ENCODE data around the gene CNKSR2.

The CNKSR2 gene

DNA sequence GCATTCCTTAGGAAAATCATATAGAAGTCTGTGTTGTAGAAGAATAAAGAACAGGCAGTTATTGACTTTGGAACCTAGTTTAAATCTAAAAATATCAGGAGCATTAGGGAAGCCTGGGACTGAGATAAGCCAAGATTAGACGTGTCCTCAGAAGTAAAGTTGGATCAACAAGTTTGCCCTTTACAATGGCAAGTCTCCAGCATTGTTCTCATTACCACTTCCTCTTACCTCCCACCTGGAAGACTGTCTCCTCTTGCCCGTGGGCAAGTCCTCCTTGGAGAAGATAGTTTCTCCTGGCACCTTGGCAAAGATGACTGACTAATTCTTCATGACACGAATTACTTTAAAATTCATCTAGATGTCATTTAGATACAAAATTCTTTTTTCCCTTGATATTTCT, 37.8 kb downstream of the CNKSR2 start:
- Histone ChIP-seq H4K20me1 (ENCODE audit: insufficient read depth, low read length) (no peaks in the 10 kb centered on the region), H3F3A (ENCODE audit: insufficient read depth, low read length) (no peaks in the 10 kb centered on the region), H3K27ac (ENCODE audit: low read length) (no peak overlapping the region), H3K9ac (ENCODE audit: low read length) (no peak overlapping the region), H3K9me2 (replicated peaks; ENCODE audit: insufficient read depth, low read length) (no peaks in the 10 kb centered on the region), H3K79me2 (ENCODE audit: low read length) (no peaks in the 10 kb centered on the region), H2AFZ (ENCODE audit: low read length) (no peak overlapping the region), H3K36me3 (replicated peaks; ENCODE audit: insufficient read depth, low read length) (no peaks in the 10 kb centered on the region), H3K4me2 (ENCODE audit: low read depth, low read length) (no peak overlapping the region), H3K4me3 (ENCODE audit: low read length) (no peak overlapping the region), H3K27me3 (replicated peaks; ENCODE audit: insufficient read depth, low read length) (no peaks in the 10 kb centered on the region), H3K9me3 (replicated peaks; ENCODE audit: insufficient read depth, low read length) (no peaks in the 10 kb centered on the region), H3K4me1 (ENCODE audit: low read length) (no peaks in the 10 kb centered on the region)
- TF ChIP-seq EZH2 (optimal IDR thresholded peaks at IDR 0.05; ENCODE audit: low read depth, low read length) (no peak), EZH2phosphoT487 (IDR thresholded peaks at IDR 0.05; ENCODE audit: low read length) (no peak)
- TF ChIP-seq, protein P1, sequence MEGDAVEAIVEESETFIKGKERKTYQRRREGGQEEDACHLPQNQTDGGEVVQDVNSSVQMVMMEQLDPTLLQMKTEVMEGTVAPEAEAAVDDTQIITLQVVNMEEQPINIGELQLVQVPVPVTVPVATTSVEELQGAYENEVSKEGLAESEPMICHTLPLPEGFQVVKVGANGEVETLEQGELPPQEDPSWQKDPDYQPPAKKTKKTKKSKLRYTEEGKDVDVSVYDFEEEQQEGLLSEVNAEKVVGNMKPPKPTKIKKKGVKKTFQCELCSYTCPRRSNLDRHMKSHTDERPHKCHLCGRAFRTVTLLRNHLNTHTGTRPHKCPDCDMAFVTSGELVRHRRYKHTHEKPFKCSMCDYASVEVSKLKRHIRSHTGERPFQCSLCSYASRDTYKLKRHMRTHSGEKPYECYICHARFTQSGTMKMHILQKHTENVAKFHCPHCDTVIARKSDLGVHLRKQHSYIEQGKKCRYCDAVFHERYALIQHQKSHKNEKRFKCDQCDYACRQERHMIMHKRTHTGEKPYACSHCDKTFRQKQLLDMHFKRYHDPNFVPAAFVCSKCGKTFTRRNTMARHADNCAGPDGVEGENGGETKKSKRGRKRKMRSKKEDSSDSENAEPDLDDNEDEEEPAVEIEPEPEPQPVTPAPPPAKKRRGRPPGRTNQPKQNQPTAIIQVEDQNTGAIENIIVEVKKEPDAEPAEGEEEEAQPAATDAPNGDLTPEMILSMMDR (IDR thresholded peaks at IDR 0.05; ENCODE audit: low read length): no peak
- no peak for DNase-seq

DNA sequence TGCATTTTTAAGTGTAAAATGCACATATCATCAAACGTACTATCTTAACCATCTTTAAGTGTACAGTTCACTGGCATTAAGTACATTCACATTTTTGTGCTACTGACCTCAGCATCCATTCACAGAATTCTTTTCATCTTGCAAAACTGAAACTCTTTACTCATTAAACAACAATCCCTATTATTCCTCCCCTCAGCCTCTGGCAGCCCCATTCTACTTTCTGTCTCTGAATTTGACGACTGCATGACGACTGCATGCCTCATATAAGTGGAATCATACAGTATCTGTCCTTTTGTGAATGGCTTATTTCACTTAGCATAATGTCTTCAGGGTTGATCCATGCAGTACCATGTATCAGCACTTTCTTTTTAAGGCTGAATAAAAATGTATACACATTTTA, 38.7 kb downstream of the CNKSR2 start:
- no peaks in the 10 kb centered on the region for H3K79me2 ChIP-seq (ENCODE audit: low read length)
- no peaks in the 10 kb centered on the region for H3K4me1 ChIP-seq (ENCODE audit: low read length)
- H3K36me3 ChIP-seq (replicated peaks; ENCODE audit: insufficient read depth, low read length): no peaks in the 10 kb centered on the region
- H3K27me3 ChIP-seq (replicated peaks; ENCODE audit: insufficient read depth, low read length): no peaks in the 10 kb centered on the region
- H3K9ac ChIP-seq (ENCODE audit: low read length): no peak overlapping the region
- no peaks in the 10 kb centered on the region for H4K20me1 ChIP-seq (ENCODE audit: insufficient read depth, low read length)
- H2AFZ ChIP-seq (ENCODE audit: low read length): no peak overlapping the region
- TF ChIP-seq EZH2 (optimal IDR thresholded peaks at IDR 0.05; ENCODE audit: low read depth, low read length): no peak
- no peak for TF ChIP-seq EZH2phosphoT487 (IDR thresholded peaks at IDR 0.05; ENCODE audit: low read length)
- TF ChIP-seq, protein P1 (IDR thresholded peaks at IDR 0.05; ENCODE audit: low read length): no peak
- H3F3A ChIP-seq (ENCODE audit: insufficient read depth, low read length): no peaks in the 10 kb centered on the region
- no peaks in the 10 kb centered on the region for H3K9me2 ChIP-seq (replicated peaks; ENCODE audit: insufficient read depth, low read length)
- no peak overlapping the region for H3K4me2 ChIP-seq (ENCODE audit: low read depth, low read length)
- H3K4me3 ChIP-seq (ENCODE audit: low read length): no peak overlapping the region
- no peak overlapping the region for H3K27ac ChIP-seq (ENCODE audit: low read length)
- DNase-seq: no peak
- H3K9me3 ChIP-seq (replicated peaks; ENCODE audit: insufficient read depth, low read length): no peaks in the 10 kb centered on the region

DNA sequence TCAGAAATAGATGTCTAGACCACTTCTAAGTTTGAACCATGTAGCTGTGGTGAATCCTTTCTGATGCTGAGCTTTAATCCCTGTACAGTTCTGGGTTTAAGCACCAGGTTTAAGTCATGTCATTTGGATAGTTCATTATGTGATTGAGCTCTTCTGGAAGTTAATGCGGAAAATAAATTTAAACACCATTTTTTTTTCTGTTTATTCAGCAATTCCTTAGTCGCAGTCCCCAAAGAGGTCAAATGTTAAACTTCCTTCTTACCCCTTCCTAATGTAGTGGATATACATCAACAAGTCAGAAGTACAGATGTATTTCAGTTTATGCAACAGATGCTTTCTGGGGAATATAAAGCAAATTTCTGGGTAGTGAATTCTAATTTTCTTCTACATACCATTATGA, 52.9 kb downstream of the CNKSR2 start:
- Histone ChIP-seq H3K36me3 (replicated peaks; ENCODE audit: insufficient read depth, low read length) (no peaks in the 10 kb centered on the region), H3K9me2 (replicated peaks; ENCODE audit: insufficient read depth, low read length) (no peaks in the 10 kb centered on the region), H3K4me3 (ENCODE audit: low read length) (no peak overlapping the region), H3K4me2 (ENCODE audit: low read depth, low read length) (no peak overlapping the region), H3K79me2 (ENCODE audit: low read length) (no peaks in the 10 kb centered on the region), H3K27ac (ENCODE audit: low read length) (no peak overlapping the region), H3K9me3 (replicated peaks; ENCODE audit: insufficient read depth, low read length) (no peaks in the 10 kb centered on the region), H4K20me1 (ENCODE audit: insufficient read depth, low read length) (no peaks in the 10 kb centered on the region), H3K9ac (ENCODE audit: low read length) (no peak overlapping the region), H3F3A (ENCODE audit: insufficient read depth, low read length) (no peaks in the 10 kb centered on the region), H3K4me1 (ENCODE audit: low read length) (no peaks in the 10 kb centered on the region), H3K27me3 (replicated peaks; ENCODE audit: insufficient read depth, low read length) (no peaks in the 10 kb centered on the region), H2AFZ (ENCODE audit: low read length) (no peak overlapping the region)
- no peak for DNase-seq
- TF ChIP-seq EZH2phosphoT487 (IDR thresholded peaks at IDR 0.05; ENCODE audit: low read length): no peak

DNA sequence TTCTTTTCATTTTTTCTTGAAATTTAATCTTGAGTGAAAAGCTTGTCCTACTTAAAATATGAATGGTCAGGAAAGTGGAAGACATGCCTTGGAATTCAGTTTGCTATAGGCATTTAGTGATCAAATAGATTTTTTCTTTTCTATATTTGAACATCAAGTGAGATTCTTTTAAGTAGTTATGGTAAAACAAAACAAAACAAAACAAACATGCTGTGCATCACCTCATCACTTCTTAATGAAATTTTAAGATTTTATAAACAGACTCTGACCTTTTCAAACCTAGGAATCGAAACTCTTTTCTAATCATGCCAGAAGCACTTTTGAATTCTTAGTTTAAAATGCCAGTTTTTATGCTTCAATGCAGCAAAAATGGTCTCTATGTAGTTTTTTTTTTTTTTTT, 62.8 kb downstream of the CNKSR2 start:
- H3K79me2 ChIP-seq (ENCODE audit: low read length): no peaks in the 10 kb centered on the region
- H3K4me1 ChIP-seq (ENCODE audit: low read length): no peaks in the 10 kb centered on the region
- no peak for DNase-seq
- H3K27me3 ChIP-seq (replicated peaks; ENCODE audit: insufficient read depth, low read length): no peaks in the 10 kb centered on the region
- no peak overlapping the region for H3K9ac ChIP-seq (ENCODE audit: low read length)
- no peaks in the 10 kb centered on the region for H3K9me2 ChIP-seq (replicated peaks; ENCODE audit: insufficient read depth, low read length)
- no peaks in the 10 kb centered on the region for H3K36me3 ChIP-seq (replicated peaks; ENCODE audit: insufficient read depth, low read length)
- H2AFZ ChIP-seq (ENCODE audit: low read length): no peak overlapping the region
- H3K27ac ChIP-seq (ENCODE audit: low read length): no peak overlapping the region
- H3K4me3 ChIP-seq (ENCODE audit: low read length): no peak overlapping the region
- no peak overlapping the region for H3K4me2 ChIP-seq (ENCODE audit: low read depth, low read length)
- no peaks in the 10 kb centered on the region for H3K9me3 ChIP-seq (replicated peaks; ENCODE audit: insufficient read depth, low read length)
- H4K20me1 ChIP-seq (ENCODE audit: insufficient read depth, low read length): no peaks in the 10 kb centered on the region
- TF ChIP-seq EZH2 (optimal IDR thresholded peaks at IDR 0.05; ENCODE audit: low read depth, low read length): no peak
- TF ChIP-seq, protein P1 (IDR thresholded peaks at IDR 0.05; ENCODE audit: low read length): no peak
- TF ChIP-seq EZH2phosphoT487 (IDR thresholded peaks at IDR 0.05; ENCODE audit: low read length): no peak
- H3F3A ChIP-seq (ENCODE audit: insufficient read depth, low read length): no peaks in the 10 kb centered on the region
